Mucosa of descending colon (tissue), 3 donors: ENCODE results near the gene WDTC1. TPM values are rescaled to one million over a fixed set of nuclear protein-coding genes. Genes with fewer than 3 reads are reported as not detected.

Source experiments
- ATAC-seq: fragments of 200-7000 bp; cut with Tn5 transposase; one replicate; pipeline ENCODE4 v1.9.1; 2020; ENCODE audit warnings: mild to moderate bottlenecking, moderate library complexity
- DNase-seq, 3 donors: peaks; one replicate each; pipeline ENCODE4 v3.0.0-alpha.2; 2020
- H3K36me3 ChIP-seq: fragments of 200-600 bp; one replicate; pipeline ENCODE4 v1.8.0; 2021; ENCODE audit warnings: low read depth, mild to moderate bottlenecking
- H3K4me1 ChIP-seq: fragments of 200-600 bp; one replicate; pipeline ENCODE4 v1.8.0; 2021; ENCODE audit warnings: low read depth, mild to moderate bottlenecking
- H3K4me3 ChIP-seq: fragments of 200-600 bp; one replicate; pipeline ENCODE4 v1.8.0; 2021; ENCODE audit warnings: mild to moderate bottlenecking
- H3K9me3 ChIP-seq: fragments of 200-600 bp; one replicate; pipeline ENCODE4 v1.8.0; 2021; ENCODE audit warnings: mild to moderate bottlenecking
- CTCF ChIP-seq: fragments of 200-600 bp; IDR thresholded peaks from one replicate; pipeline ENCODE4 v1.8.0; 2022; ENCODE audit warnings: antibody characterized with exemption, mild to moderate bottlenecking
- intact Hi-C, 2 donors: fragments of 100-400 bp; cut with DNase I in 1 of 2; cut with micrococcal nuclease in 1 of 2; formaldehyde crosslinking; loops; one replicate each; pipeline versions ENCODE4 v1.11.0 to v1.11.1; 2022; cut with DNase I, micrococcal nuclease
- total RNA-seq, 3 donors: library from RNA; stranded (reverse); fragmentation: NEBNext Ultra II Directional in 2 of 3; extraction: Animal tissue kit (Norgen Biotek cat#: 25700) in 2 of 3; gene quantifications; one replicate each; pipeline versions ENCODE4 v1.2.1 to v1.2.4, GENCODE V29; 2021 to 2023
- donor health status: DM: no; HTN: no; CAD: no; lungs with moderate emphysema.
- donor health status: DM: no; HTN: no; CAD: no.
- donor health status: DM: no; HTN: yes; CAD: no.

The WDTC1 gene
- total RNA-seq, 3 donors from 2014 or later, result 35.2 to 56.4 (median 45.5) TPM

DNA sequence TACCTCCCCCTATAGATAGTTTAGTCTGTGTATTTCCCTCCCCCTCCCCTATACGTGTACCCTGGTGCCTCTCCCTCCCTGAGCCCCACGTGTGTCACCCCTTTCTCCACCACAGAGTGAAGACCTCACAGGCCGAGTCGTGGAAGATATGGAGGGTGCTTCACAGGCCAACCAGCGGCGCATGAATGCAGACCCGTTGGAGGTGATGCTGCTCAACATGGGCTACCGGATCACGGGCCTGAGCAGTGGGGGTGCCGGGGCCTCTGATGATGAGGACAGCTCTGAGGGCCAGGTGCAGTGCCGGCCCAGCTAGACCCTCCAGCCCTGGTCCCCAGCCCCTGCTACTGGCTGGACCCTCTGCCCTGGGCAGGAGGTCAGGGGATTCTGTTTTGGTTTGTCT, 71.6 kb downstream of the WDTC1 start:
- Histone ChIP-seq H3K9me3 (no peaks in the 10 kb centered on the region), H3K4me1 (peaks cover 1% of the 10 kb centered on the region), H3K4me3 (no peak overlapping the region), H3K36me3 (no peaks in the 10 kb centered on the region)
- intact Hi-C loops, result no loop called here
- ATAC-seq (no peak), DNase-seq (no peak)
- TF ChIP-seq CTCF, result no peak

GRCh38 chr1:27306892-27307761, 72.7 kb downstream of the WDTC1 start:
- peak in 1 of 3 donors; percentile 28 for DNase-seq
- Histone ChIP-seq H3K4me1 (no peaks in the 10 kb centered on the region), H3K4me3 (no peak overlapping the region), H3K9me3 (no peaks in the 10 kb centered on the region), H3K36me3 (no peaks in the 10 kb centered on the region)
- ATAC-seq, result peak; percentile 77
- no peak for TF ChIP-seq CTCF
- intact Hi-C loops, result no loop called here

GRCh38 chr1:27307874-27308598, 73.6 kb downstream of the WDTC1 start:
- intact Hi-C loops, result no loop called here
- Histone ChIP-seq H3K9me3 (no peaks in the 10 kb centered on the region), H3K36me3 (no peaks in the 10 kb centered on the region), H3K4me3 (no peak overlapping the region), H3K4me1 (no peaks in the 10 kb centered on the region)
- no peak for TF ChIP-seq CTCF
- DNase-seq (no peak), ATAC-seq (no peak)

- intact Hi-C loops, result no loop called here
- Histone ChIP-seq H3K36me3 (no peaks in the 10 kb centered on the region), H3K9me3 (no peaks in the 10 kb centered on the region), H3K4me1 (no peaks in the 10 kb centered on the region), H3K4me3 (no peak overlapping the region)
- no peak for TF ChIP-seq CTCF
- ATAC-seq, result no peak
- DNase-seq, result no peak
Observed at GRCh38 chr1:27314169-27314568, 79.7 kb downstream of the WDTC1 start.

- no peak for ATAC-seq
- no peak for TF ChIP-seq CTCF
- H3K4me3 ChIP-seq, result no peak overlapping the region
Observed at GRCh38 chr1:27314737-27315136, 80.3 kb downstream of the WDTC1 start.

More at GRCh38 chr1:27314737-27315136, 80.3 kb downstream of the WDTC1 start:
- Histone ChIP-seq H3K9me3 (no peaks in the 10 kb centered on the region), H3K36me3 (no peaks in the 10 kb centered on the region), H3K4me1 (no peaks in the 10 kb centered on the region)
- no peak for DNase-seq
- intact Hi-C loops, result no loop called here
